NT2/D1 (cell line): ENCODE data around the gene PTCH2.
"Not testable (repeated sequence)": the region's sequence is repeated elsewhere in the genome, so short reads cannot be mapped to it uniquely, and the experiment has no call there.

Source experiments
- SUZ12 ChIP-seq: IDR thresholded peaks from 2 replicates; pipeline ENCODE4 v1.6.1; 2011; ENCODE audit not compliant: insufficient read length, insufficient read depth; ENCODE audit errors: extremely low read depth
- YY1 ChIP-seq: IDR thresholded peaks from 2 replicates; pipeline ENCODE4 v1.6.1; 2011; ENCODE audit not compliant: insufficient read length, insufficient read depth

GRCh38 chr1:44797886-44798285 lies 45.2 kb downstream of the PTCH2 start:
- not testable (repeated sequence) for TF ChIP-seq YY1, SUZ12
